Retina (tissue), 1 donor: ENCODE data around the gene CLPTM1L.

Experiments used
- DNase-seq: peaks from one replicate; pipeline ENCODE4 v3.0.0-alpha.2; 2016

Gene CLPTM1L

DNA sequence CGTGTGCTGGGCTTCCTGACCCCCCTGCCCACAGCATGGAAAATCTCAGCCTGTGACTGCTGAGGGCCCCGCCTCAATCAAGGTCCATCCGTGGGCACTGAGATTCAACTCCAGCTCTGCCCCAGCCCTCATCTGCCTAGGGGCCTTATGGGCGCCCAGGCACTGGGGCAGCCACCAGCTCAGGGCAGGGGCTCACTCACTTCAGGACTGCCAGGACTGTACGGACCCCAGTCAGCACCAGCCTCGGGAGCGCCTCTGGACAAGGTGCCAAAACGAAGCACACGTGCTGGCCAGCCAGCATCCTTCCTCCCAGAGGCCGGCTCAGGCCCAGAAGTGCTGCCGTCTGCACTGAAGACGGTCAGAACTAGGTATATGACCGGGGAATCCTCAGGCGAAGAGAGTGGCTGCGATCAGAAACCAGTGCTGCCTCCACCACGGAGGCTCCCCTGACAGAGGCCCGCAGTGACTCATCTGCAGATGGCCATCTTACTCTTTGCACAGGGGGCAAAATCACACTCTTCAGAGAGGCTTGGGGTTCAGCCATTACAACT is 19.6 kb downstream of the CLPTM1L start:
- no peak for DNase-seq

DNA sequence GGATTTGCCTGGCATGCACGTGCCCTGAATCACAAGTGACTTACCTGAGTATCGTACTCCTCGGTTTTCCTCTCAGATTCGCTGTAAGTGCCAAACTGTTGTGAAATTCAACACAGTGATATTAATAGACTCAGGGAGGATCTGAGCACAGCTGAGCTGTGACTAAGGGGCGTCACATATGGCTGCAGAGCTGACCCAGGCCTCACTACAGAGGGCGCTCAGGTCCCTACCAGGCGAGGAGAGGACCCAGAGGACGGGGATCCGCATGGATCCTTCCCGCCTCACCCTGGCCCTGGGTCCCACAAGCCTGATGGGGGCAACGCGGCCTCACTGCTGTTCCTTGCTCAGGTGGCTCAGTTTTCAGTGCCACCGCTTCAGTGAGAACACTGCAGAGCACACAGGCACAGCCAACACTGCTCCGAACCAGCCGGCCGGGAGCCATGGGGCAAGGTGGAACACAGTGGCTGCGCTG is 20.1 kb downstream of the CLPTM1L start:
- DNase-seq, result no peak

DNA sequence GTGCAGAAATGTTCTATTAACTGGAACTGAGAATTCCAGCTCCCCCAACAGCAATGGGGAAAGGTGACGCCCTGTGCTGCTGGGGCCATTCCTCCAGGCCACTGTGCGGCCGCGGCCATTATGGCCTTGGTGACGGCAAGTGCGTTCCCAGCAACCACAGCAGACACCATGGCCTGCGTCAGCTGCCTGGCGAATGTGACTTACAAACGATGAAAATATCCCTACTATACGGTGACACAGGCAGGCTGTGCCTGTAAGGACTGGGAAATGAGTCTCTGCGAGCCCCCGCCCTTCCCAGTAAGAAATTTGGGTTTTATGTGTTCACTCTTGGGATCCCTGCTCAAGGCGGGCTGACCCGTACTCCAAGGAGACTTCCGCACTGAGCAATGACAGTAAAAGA is 20.6 kb downstream of the CLPTM1L start:
- DNase-seq, result no peak

DNA sequence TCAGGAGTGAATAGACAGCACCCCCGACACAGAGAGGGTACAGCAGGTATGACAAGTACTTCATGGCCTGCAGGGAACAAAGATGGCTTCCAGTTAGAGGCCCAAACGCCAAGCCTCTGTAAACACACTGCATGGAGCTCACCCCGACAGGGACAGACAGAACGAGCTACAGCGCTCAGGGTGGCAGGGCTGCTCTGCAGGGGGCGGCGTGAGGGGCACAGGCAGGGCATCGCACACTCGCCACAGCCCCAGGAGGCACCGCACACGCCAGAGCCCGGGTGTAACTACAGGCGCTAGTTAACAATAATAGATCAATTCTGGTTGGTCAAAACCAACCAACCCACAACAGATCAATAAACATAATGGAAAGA is 21.1 kb downstream of the CLPTM1L start:
- no peak for DNase-seq

DNA sequence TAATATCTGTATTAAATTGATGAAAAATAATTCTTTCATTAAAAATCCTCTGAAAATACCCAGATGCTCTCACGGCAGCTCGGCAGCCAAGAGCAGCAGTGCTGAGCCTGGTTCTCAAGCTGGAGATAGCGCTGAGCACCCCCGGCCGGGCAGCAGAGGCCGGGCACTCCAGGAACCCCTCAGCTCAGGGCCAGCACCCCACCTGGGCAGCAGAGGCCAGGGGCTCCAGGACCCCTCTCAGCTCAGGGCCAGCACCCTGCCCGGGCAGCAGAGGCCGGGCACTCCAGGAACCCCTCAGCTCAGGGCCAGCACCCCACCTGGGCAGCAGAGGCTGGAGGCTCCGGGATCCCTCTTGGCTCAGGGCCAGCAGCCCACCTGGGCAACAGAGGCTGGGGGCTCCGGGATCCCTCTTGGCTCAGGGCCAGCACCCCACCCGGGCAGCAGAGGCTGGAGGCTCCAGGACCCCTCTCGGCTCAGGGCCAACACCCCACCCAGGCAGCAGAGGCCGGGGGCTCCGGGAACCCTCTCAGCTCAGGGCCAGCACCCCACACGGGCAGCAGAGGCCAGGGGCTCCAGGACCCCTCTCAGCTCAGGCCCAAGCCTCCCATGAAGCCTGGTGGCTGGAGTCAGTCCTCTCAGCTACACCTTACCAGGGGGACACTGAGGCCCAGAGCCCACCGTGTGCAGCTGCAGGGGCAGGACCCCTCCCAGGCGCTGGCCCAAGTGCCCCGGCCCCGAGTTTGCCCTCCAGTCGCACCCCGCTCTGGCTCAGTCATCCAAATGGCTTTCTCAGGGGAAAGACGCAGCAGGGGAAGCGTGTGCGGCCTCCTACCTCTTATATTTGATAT is 21.7 kb downstream of the CLPTM1L start:
- no peak for DNase-seq

DNA sequence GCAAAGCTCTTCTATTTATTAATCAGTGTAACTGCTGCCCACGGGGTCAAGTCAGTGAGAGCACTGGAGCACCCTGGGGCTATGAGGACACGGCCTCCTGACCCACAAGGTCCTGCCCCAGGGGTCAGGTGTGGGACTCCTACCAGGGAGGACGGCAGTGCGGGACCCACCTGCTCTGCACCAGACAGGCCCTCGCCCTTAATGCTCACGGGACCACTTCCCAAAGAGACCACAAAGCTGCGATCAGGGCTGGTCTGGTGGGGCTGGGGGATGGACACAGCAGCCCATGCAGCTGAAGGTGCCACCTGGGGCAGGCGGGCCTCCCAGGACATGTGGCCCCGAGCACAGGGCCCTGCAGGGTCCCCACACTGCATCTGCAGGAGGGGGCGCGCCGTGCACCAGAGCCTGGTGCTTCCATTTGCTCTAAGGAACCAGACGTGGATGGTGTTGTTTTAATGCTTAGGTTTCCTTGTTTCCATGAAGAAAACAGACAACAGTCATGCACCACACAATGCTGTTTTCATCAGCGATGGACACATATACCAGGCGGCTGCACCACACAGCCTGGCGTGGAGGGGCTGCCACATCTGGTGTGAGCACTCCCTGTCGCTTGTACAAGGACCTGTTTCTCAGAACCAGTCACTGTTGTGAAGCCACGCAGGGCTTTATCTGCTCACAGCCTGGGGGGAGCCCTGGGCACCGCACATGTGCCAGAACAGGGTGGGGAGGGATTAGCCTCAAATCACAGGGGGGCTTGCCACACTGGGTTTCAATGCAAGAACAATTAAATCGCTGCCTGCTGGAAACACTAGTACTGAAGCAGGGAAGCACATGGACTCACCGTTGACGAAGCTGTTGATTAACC is 22.6 kb downstream of the CLPTM1L start:
- DNase-seq, result no peak

DNA sequence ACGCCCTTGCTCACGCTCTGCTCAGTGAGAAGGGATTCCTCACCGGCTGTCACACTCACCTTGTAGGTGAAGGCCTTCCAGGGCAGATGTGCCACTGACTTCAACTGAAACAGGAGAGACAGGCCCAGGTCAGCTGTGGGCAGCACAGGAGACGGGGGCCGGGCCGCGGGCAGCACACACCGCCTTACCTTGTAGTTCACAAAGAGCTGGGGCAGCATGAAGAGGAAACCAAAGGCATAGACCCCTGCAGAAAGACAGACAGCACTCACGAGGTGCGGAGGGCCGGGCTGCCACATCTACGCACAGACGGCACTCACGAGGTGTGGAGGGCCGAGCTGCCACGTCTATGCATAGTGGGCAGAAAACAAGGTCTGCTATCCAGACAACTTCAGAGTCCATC is 23.3 kb downstream of the CLPTM1L start:
- DNase-seq, result no peak

DNA sequence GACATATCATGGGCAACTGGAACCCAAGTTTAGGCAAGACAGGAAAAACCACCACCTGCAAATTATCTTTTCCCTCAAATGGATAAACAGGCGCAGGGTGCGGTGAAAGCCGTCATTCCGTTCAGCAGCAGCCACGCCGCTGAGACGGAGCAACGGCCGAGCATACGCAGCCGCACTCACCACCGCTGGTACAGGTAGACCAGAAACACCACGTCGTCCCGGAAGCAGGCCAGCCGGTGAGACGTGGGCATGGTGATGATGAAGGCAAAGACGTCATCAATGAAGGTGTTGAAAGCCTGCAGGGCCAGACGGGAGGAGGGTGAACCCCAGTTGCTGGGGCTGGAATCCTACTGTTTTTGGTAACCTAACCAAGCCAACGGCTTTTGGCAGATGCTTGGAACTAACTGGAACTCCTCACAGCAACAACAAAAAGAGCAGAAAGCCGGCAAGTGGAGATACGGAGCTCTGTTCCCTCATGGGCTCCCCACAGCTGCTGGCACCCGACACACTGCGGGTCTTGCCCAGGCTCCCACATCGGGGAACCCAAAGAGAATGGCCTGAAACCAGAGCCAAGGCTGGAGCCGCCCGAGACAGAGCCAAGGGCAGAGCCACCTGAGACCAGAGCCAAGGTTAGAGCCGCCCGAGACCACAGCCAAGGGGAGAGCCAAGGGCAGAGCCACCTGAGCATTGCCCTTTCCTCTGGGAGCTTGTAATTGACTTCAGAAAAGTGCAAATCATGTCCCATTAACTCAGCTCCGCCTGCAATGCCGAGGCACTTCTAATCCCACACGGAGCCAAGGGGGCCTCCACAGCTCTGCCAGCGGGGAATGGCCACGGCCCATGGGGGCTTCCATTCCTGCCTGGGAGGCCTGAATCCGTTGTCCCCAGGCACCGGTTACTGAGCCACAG is 24.2 kb downstream of the CLPTM1L start:
- no peak for DNase-seq

DNA sequence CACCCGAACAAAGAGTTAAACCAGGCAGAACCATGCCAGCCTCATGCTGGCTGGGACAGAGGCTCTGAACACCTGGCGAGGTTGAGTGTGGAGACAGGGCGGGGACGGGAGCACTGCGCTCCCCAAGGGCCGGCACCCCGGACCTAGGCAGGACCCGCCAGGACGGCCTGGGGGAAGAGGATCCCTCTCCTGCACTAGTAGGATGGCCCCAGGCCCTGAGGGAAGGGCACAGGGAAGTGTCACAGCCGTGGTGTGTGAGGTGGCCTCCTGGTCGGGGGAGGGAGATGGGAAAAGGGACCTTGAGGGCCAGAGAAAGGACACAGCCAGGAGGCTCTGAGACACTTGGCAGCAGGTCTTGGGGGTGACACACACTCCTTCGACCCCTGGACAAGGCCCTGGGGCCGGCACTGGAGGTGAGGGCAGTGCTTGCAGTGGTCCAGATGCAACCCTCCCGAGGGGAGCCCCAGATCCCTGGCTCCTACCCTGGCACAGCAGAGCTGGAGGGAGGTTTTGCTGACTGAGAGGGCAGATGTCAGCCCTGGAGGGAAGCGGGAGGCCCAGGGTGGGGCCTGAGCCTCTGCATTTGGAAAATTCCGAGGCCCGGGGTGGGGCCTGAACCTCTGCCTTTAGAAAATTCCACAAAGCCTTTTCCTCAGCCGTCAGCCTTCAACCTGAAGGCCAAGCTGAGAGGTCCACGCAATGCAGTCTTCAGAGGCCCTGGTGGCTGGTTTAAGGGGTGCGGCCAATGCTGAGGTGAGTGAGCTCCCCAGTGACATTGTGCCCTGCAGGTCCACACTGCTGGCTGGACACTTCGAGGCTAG is 25.3 kb downstream of the CLPTM1L start:
- no peak for DNase-seq

DNA sequence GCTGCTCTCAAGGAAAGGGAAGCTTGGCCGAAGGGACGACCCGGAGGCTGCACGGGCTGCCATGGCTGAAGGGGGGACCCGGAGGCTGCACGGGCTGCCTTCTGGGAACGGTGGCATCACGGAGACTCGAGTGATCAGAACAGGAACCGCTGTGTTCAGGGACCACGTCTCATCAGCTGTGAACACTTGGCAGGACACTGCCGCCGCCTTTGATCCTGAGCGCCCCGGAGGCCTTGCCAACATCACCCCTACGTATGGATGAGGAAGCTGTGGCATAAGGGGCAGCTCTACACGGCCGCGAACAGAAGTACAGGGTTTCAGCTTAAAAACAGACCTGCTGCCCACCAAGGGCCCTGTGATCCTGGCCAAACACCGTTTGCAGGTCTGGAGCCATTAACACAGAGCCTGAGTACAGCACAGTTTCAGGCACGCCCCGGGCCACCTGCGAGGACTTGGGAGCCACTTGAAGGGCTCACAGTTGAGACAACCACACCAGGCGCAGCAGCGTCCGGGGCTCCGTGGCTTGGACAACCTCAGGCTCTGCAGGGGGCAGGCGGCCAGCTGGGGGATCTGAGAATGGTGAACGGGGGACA is 26.1 kb downstream of the CLPTM1L start:
- DNase-seq, result no peak

DNA sequence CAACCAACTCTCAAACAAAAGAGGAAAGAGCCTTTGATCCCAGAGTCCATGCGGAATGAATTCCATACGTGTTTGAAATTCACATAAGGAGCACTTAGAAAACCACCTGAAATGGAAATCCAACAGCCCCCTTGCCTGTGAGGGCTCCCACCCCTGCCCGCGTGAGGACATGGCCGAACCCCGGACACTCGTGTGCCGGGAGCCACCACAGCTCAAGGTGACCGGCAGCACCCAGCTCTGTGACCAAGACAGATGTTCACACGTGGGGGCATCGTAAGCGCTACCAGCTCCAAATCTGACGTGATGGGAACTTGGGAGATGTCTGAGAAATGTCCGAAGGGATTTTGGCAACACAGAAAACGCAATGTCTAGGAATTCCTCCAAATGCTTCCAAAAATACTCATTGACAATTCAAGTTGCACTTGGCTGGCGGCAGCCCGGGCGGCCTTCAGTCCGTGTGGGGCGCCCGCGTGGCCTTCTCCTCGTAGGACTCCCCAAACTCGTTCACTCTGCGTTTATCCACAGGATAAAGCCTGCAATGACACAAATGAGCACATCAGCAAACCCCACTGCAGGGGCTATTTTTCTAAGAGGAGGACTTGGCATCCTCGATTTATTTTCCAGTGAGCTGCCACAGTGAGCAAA is 26.9 kb downstream of the CLPTM1L start:
- DNase-seq, result no peak

DNA sequence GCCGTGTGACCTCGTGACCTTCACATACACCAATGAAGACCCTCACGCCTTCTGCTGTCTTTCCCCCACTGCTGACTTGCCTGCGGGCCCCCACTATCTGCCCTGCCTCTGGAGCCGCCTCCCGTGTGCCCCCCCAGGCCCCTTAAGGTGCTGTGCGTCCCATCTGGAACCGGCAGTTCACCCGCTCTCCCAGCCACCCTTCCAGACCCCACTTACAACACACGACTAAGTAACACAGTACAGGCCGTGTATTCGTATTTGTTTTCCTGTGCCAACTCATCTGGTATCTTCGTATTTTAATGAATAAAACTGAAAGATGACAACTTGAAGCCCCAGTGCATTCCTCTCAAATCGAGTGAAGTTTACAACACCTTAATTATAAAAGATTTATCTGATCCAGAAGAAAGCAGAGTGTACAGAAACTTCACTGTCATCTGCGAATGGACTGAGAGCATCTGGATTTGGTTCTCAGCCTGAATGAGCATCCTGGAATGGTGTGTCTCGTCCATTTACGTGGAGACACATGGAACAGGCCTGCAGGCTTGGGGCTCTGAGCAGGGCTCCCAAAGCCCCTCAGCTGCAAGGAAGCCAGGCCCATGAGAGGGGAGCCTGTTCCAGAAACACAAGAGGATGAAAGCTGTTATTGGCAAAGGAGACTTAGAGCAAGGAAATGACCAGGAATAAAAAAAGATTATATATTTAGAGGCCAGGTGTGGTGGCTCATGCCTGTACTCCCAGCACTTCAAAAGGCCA is 28.1 kb downstream of the CLPTM1L start:
- no peak for DNase-seq

DNA sequence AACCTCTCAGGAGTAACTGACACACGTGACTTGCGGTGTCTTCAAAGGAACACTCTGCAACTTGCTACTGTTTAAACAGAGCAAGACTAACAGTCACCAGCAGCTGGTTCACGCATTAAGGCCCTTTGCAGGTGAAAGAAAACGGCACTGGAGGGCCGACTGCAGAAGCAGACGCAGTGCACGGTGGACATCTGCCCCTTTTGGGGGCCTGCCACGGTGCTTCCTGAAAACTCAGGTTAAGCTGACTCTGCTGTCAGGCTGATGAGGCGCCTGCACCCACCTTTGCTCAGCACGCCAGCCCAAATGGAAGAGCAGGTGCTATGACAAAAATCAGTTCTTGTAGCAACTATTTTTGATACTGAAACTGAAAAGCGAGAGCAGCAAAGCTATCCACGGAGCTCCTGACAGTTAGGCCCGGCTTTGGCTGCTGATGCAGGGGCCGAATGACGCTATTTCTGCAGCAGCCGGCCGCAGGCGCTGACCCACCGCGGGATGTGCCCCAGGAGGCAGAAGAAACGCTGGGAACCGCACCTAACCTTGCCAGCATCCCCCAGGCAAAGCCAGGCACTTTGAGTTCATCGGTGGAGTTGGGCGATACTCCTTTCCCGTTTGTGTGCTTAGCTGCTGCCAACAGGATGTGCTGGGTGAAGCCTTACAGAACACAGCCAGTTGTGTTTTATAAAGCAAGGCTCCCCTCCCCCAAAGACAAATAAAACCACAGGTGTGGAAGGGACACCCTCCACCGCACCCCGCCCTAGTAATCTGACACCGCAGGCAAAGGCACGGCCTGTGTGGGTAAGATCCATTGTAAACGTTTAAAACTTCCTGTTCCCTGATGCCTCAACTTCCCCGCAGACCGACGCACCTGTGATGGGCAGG is 29.0 kb downstream of the CLPTM1L start:
- no peak for DNase-seq

DNA sequence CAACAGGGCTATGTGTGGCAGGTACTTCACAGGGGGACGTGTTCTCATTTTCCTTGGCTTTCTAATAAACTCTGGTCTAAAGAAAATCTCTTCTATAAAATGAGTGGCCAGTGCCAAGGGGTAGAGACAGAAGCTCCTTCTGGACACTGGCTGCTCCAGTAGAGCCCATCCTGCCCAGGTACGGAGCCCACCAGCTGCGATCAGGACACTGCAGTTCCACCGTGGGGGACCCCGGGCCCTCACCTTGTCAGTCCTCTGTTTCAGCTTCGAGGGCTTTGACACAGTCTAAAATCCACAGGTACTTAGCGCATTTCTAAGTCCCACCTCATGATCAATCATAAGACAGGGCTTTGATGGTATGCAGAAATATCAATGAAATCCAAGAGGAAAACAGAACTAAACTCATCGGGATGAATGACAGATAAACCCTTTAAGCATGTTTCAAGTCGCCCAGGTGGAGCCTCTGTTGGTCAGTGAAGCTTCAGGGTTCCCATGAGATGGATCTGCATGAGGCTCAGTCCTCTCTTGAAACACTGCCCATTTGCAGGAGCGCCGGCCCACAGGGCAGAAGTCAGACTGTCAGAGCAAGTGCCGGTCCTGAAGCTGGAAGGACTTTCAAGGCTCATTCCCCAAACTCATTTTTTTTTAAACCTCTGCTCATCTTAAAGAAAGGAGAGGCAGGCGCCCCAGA is 29.7 kb downstream of the CLPTM1L start:
- no peak for DNase-seq

DNA sequence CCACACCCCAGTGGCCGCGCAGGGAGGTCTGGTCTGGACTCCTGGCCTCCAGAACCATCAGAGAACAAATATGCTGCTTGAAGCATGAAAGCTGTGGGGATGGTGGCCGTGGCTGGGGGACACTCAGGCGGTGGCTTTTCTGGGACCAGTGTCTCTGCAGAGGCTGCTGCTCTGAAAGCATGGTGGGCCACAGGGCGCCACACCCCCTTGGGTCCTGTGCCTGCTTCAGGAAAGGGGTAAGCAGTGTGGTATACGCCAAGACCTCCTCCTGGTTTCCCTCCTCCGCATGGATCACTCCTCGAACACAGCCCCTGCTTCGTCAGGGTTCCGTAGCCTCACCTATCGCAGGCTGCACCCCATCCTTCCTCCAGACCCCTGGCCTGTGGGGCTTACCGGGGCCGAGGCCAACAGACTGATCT is 30.3 kb downstream of the CLPTM1L start:
- no peak for DNase-seq

DNA sequence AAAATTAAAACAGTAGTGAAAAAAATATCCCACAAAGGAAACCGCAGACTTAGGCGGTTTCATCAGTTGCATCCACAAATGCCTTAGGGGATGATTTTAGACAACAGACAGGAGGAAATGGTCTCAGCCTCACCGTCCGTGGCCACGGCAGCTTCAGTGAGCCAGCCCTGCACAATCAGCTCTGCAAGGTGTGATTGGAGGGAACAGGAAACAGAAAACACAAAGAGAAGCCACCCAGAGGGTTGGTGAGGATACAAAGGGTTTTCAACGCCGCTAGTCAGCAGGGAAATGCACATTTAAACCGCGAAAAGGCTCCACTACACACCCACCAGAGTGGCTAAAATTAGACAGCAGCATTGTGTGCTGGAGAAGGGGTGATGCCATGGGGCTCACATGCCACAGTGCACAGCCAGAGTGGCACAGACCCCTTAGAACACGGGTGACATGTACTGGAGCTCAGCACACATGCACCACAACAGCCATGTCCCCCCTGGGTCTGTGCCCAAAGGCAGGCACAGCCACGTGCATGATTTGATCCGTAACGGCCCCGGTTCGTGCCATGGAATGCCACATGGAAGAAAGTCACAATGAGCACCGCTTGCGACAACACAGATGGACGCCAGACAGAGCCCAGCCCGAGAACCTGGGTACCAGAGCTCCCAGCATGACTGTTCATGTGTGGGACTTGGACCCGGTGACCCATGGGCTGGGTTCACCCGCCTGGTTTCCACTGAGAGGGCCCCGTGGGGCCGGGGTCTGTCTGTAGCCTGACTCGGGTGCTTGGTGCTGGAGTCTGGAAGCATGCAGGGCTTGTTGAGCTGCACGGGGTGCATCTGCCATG is 31.7 kb downstream of the CLPTM1L start:
- no peak for DNase-seq

DNA sequence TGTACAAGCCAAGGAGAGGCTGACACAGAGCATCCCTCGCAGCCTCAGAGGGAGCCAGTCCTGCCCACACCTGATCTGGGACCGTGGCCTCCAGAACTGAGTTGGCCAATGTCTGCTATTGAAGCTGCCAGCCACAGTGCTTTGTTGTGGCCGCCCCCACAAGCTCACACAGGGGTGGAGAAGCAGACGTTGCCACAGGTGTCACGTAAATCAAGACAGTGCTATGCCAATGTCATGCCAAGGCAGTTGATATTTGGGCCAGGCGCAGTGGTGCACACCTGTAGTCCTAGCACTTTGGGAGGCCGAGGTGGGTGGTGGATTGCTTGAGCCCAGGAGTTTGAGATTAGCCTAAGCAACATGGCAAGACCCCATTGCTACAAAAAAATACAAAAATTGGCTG is 32.7 kb downstream of the CLPTM1L start:
- DNase-seq, result no peak
